Measurements from ENCODE around the gene CCNC.

GRCh38 chr6:99521633-99522151 is 46.8 kb downstream of the CCNC start:
- TF ChIP-seq TRAFD1 (CRISPR knock-in tag; IDR thresholded peaks at IDR 0.05; ENCODE audit: borderline replicate concordance): no peak
- no peak for TF ChIP-seq ZNF484 (CRISPR knock-in tag; IDR thresholded peaks at IDR 0.05; ENCODE audit: borderline replicate concordance, low read depth)
- no peak for TF ChIP-seq CTCF (CRISPR knock-in tag; IDR thresholded peaks at IDR 0.05)
